ENCODE data around the gene GALNT17.

DNA sequence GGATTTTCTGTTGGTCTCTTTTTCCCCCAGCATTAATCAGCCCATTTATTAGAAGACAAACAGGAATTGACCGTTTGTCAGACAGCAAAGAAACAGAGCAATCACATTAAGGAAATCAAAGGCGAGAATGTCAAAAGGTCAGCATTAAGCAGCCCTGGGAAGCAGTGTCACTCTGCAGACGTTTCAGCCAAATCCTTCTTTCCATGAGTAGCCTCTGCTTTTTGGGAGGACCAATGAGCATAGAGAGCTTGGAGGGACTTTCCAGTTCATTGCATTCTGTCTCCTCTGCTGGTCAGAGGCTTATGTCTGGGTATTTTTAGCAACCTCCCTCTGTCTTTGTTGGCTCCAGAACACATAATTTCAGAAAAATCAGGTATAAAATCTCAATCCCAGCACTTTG, 481.4 kb downstream of the GALNT17 start:
- no peak for TF ChIP-seq CTCF (IDR thresholded peaks at IDR 0.05; ENCODE audit: low read depth, low read length)
- TF ChIP-seq EZH2phosphoT487 (IDR thresholded peaks at IDR 0.05; ENCODE audit: low read depth), result no peak
